Kidney epithelial cell (primary cell): ENCODE data around the gene WDR72. TPM values are rescaled to one million over a fixed set of nuclear protein-coding genes. Genes with fewer than 3 reads are reported as not detected.

Source experiments
- DNase-seq: peaks from one replicate; pipeline ENCODE4 v3.0.0-alpha.2; 2010; ENCODE audit warnings: low read depth
- H3K27me3 ChIP-seq: 2 replicates; pipeline ENCODE4 v1.6.0; 2011; ENCODE audit warnings: low read length; ENCODE audit not compliant: control insufficient read depth, insufficient read depth
- H3K36me3 ChIP-seq: 2 replicates; pipeline ENCODE4 v1.5.1; 2011; ENCODE audit warnings: low read length; ENCODE audit not compliant: control insufficient read depth, insufficient read depth
- H3K4me3 ChIP-seq: 2 replicates; pipeline ENCODE4 v1.5.1; 2011; ENCODE audit warnings: low read depth, mild to moderate bottlenecking, control low read depth, low read length
- total RNA-seq: library from RNA; depleted of rRNA; stranded (reverse); fragments of >200 nt; gene quantifications from 2 replicates; pipeline ENCODE4 v1.2.3, GENCODE V29; 2015
- TF ChIP-seq, protein P1 (sequence below): IDR thresholded peaks from 2 replicates; pipeline ENCODE4 v1.5.1; 2011; ENCODE audit warnings: mild to moderate bottlenecking, moderate library complexity, low read length, control low read depth, inconsistent platforms; ENCODE audit not compliant: insufficient read depth, poor library complexity, severe bottlenecking

The WDR72 gene
- total RNA-seq, 1 donor from 2014 or later: 0.38 TPM

DNA sequence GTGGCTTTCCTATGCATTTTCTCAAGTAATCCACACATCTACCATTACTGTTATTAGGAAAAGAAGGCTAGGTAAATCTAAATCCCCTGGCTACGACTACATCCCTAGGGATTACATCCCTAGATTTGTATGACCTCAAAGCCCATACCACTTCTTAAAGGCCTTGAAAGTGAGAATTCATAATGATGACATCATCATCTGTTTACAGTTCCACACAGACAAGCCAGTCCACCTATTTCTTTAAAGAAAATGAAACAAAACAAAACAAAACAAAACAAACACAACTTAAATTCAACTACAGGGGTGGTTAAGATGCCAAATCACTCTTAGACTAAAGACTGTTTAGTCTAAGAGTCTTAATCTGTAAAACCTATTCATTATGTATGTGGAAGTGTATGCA lies 5.7 kb downstream of the WDR72 start:
- no peak for DNase-seq
- no peaks in the 10 kb centered on the region for H3K36me3 ChIP-seq
- TF ChIP-seq, protein P1, sequence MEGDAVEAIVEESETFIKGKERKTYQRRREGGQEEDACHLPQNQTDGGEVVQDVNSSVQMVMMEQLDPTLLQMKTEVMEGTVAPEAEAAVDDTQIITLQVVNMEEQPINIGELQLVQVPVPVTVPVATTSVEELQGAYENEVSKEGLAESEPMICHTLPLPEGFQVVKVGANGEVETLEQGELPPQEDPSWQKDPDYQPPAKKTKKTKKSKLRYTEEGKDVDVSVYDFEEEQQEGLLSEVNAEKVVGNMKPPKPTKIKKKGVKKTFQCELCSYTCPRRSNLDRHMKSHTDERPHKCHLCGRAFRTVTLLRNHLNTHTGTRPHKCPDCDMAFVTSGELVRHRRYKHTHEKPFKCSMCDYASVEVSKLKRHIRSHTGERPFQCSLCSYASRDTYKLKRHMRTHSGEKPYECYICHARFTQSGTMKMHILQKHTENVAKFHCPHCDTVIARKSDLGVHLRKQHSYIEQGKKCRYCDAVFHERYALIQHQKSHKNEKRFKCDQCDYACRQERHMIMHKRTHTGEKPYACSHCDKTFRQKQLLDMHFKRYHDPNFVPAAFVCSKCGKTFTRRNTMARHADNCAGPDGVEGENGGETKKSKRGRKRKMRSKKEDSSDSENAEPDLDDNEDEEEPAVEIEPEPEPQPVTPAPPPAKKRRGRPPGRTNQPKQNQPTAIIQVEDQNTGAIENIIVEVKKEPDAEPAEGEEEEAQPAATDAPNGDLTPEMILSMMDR: no peak
- no peaks in the 10 kb centered on the region for H3K27me3 ChIP-seq
- no peak overlapping the region for H3K4me3 ChIP-seq

DNA sequence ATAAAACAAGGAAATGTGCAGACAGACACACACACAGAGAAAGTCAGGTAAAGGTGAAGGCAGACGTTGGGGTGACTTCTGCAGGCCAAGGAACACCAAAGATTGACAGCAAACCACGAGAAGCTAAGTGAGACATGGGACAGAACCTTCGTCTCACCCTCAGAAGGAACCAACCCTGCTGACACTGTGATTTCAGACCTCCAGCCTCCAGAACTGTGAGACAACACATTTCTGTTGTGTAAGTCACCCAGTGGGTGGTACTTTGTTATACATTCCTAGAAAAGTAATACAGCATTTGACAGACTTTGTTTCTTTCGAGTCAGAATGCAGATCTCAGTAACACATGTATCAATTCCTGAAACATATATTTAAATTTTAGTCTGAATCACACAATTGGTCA lies 7.1 kb downstream of the WDR72 start:
- no peaks in the 10 kb centered on the region for H3K36me3 ChIP-seq
- H3K4me3 ChIP-seq: no peak overlapping the region
- TF ChIP-seq, protein P1: no peak
- no peaks in the 10 kb centered on the region for H3K27me3 ChIP-seq
- DNase-seq: no peak

DNA sequence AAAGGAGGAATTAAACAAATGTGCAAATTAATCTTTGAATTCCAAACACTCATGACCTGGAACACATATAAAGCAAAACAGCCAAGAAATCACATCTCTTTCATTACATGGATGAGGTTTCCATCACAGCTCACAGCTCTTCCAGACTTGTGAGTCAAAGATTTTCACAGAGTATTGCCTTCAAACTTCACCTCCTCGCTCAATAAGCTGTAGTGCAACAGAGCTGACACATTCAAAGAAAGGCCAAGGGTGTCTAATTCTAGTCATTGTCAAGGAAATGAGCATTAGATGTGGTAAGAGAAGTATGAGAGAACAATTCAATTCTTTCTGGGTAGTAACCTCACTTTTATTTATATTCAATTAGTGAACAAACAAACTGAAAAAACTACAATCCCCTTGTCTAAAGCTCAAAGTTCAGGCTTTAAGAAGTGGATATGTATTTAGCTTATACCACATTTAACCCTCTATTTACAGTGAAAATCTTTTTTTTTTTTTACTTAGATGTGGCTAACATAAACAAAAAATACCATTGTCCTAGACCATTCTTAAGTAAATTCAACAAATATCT lies 11.9 kb downstream of the WDR72 start:
- Histone ChIP-seq H3K27me3 (no peaks in the 10 kb centered on the region), H3K4me3 (no peak overlapping the region), H3K36me3 (no peaks in the 10 kb centered on the region)
- no peak for DNase-seq
- TF ChIP-seq, protein P1: no peak

DNA sequence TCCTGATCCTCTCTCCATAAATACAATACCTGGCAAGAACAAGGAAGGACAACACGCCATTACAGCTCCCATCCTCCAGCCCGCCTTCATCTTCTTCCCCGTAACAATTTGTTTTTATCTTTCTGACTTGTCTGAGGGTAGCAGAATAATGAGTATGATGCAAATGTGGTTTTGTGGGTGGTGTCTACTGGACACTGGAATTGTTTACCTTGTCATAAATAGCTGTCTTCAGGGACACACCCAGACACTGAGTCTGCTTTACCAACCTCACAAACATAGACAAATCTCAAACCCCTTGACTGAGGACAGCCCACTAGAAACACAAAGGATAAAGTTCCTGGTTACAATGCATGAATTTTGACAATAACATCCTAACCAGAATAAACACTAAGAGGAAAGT lies 13.4 kb downstream of the WDR72 start:
- no peak for DNase-seq
- TF ChIP-seq, protein P1: no peak
- no peaks in the 10 kb centered on the region for H3K36me3 ChIP-seq
- no peak overlapping the region for H3K4me3 ChIP-seq
- H3K27me3 ChIP-seq: no peaks in the 10 kb centered on the region

DNA sequence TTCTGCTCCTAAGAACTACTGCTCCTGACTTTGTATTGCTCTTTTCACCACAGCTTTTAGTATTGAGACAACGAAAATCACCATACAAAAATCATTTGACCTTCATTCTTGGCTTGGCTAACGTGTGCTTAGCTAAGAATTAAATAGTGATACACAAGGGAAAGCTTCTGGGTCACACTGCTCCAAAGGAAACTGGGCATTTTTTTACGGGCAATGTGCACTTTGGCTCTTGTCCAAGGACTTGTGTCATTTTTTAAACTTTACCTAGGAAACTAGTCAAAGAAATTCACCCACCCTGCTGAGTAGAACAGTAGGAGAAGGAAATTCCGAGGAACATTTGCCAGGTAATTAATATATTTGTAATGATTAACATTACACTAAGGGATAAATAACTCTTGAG lies 19.8 kb downstream of the WDR72 start:
- no peaks in the 10 kb centered on the region for H3K36me3 ChIP-seq
- H3K27me3 ChIP-seq: no peaks in the 10 kb centered on the region
- no peak for DNase-seq
- H3K4me3 ChIP-seq: no peak overlapping the region
- TF ChIP-seq, protein P1: no peak

DNA sequence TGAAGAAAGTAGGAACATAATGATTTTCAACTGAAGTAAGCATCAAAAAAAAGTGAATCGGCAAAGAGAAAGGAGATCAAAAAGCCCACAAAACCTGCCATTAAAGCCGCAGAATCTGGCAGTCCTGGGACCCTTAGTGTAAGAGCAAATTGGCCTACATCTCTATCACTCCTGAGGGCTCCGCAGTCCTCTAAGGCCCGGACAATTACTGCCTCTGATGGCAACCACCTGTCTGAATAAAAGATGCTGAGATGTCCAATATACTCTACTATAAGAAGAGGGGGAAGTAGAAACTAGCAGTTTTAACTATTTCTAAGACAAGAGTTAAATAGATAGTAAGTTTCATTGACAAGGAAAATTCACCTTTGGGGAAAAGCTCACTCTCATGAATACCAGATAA lies 20.3 kb downstream of the WDR72 start:
- Histone ChIP-seq H3K27me3 (no peaks in the 10 kb centered on the region), H3K36me3 (no peaks in the 10 kb centered on the region), H3K4me3 (no peak overlapping the region)
- TF ChIP-seq, protein P1: no peak
- no peak for DNase-seq
